Testis (tissue), 3 donors: ENCODE data around the gene PTPN6. TPM values are rescaled to one million over a fixed set of nuclear protein-coding genes. Genes with fewer than 3 reads are reported as not detected.

Source experiments
- DNase-seq: peaks from one replicate; pipeline ENCODE4 v3.0.0-alpha.2; 2019
- H3K27ac ChIP-seq, 2 donors: fragments of 200-600 bp; sonication (generic); one replicate each; pipeline ENCODE4 v1.5.1; 2019
- H3K27me3 ChIP-seq: fragments of 200-600 bp; sonication (generic); one replicate; pipeline ENCODE4 v1.5.1; 2019
- H3K36me3 ChIP-seq: fragments of 200-600 bp; sonication (generic); one replicate; pipeline ENCODE4 v1.5.1; 2017; ENCODE audit warnings: low read depth; ENCODE audit errors: missing control alignments
- H3K4me1 ChIP-seq: fragments of 200-600 bp; sonication (generic); one replicate; pipeline ENCODE4 v1.5.1; 2019
- H3K4me3 ChIP-seq, 2 donors: fragments of 200-600 bp; sonication (generic); one replicate each; pipeline ENCODE4 v1.5.1; 2017 to 2019
- H3K9me3 ChIP-seq: fragments of 200-600 bp; sonication (generic); one replicate; pipeline ENCODE4 v1.5.1; 2017
- POLR2A ChIP-seq: fragments of 450-650 bp; IDR thresholded peaks from one replicate; pipeline ENCODE4 v1.6.1; 2017; ENCODE audit warnings: antibody characterized with exemption, mild to moderate bottlenecking, moderate library complexity
- whole genome bisulfite sequencing, 2 donors: methylation state at CpG; one replicate each; pipeline ENCODE4 v1.1.5; 2018; 5-methylcytosine and 5-hydroxymethylcytosine counted together
- intact Hi-C: fragments of 100-400 bp; cut with DNase I; formaldehyde crosslinking; loops from one replicate; pipeline ENCODE4 v1.15.1; 2023; ENCODE audit warnings: low total_unique reads
- polyA plus RNA-seq: library from polyadenylated mRNA; stranded (reverse); fragments of 350-450 nt; fragmentation: Illumina TruSeq; extraction: RNeasy Lipid Tissue Mini Kit (QIAGEN cat#74804); gene quantifications from one replicate; pipeline ENCODE4 v1.2.3, GENCODE V29; 2014; ENCODE audit warnings: low read depth, low replicate concordance; ENCODE audit not compliant: insufficient read depth
- total RNA-seq, 2 donors: library from RNA; depleted of rRNA; stranded (reverse); fragments of >200 nt; gene quantifications; one replicate each; pipeline ENCODE4 v1.2.3, GENCODE V29; 2016
- TF ChIP-seq, protein P1 (sequence below), 3 experiments: fragments of 450-650 bp in 2 of 3; fragments of 200-600 bp in 1 of 3; sonication (generic) in 1 of 3; IDR thresholded peaks; one replicate each; pipeline ENCODE4 v1.5.1; 2016 to 2019; ENCODE audit warnings: antibody characterized with exemption in 3 of 3, mild to moderate bottlenecking in 2 of 3, moderate library complexity in 1 of 3

PTPN6 gene
- total and polyA plus RNA-seq, 3 donors from 2014 or later, result 3.7 to 19.1 (median 9.1) TPM

GRCh38 chr12:6982532-6982931 is 31.4 kb downstream of the PTPN6 start:
- no peak for DNase-seq
- Histone ChIP-seq H3K27me3 (no peaks in the 10 kb centered on the region), H3K9me3 (no peaks in the 10 kb centered on the region), H3K4me1 (no peaks in the 10 kb centered on the region), H3K36me3 (no peaks in the 10 kb centered on the region), H3K27ac (no peak overlapping the region), H3K4me3 (no peak overlapping the region)
- intact Hi-C loops, result no loop called here
- WGBS, 2 donors, result 86 to 93% methylated on average over 7 of the region's 7 CpGs
- TF ChIP-seq, protein P1, sequence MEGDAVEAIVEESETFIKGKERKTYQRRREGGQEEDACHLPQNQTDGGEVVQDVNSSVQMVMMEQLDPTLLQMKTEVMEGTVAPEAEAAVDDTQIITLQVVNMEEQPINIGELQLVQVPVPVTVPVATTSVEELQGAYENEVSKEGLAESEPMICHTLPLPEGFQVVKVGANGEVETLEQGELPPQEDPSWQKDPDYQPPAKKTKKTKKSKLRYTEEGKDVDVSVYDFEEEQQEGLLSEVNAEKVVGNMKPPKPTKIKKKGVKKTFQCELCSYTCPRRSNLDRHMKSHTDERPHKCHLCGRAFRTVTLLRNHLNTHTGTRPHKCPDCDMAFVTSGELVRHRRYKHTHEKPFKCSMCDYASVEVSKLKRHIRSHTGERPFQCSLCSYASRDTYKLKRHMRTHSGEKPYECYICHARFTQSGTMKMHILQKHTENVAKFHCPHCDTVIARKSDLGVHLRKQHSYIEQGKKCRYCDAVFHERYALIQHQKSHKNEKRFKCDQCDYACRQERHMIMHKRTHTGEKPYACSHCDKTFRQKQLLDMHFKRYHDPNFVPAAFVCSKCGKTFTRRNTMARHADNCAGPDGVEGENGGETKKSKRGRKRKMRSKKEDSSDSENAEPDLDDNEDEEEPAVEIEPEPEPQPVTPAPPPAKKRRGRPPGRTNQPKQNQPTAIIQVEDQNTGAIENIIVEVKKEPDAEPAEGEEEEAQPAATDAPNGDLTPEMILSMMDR (IDR thresholded peaks at IDR 0.05), result no peak
- no peak for TF ChIP-seq POLR2A

DNA sequence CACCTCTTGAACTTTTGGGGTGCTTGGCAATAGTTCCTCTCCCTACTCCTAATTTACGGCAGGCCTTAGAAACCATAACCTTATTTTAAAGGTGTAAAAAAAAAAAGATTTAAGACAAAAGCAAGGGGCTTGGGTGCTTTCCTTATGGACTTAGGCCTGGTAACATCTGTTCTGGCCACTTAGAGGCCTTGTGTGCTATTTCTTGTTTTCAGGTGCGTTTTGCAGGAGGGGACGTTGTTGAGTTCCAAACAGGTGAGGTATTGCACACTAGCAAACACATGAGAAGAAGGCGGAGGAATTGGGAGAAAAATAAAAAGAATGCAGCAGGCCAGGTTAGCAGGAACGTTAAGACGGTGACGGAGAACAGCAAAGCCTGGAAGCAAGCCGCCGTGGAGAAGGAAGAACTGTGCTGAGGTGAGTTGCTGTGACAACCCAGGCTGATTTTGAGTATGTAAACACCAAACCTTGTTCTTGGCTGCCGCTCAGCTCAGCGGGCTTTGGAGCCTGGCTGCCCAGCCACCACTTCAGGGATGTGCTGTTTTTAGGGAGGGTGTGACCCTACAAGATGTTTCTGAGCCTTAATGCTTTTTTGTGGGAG is 36.9 kb downstream of the PTPN6 start:
- no peak for TF ChIP-seq POLR2A
- TF ChIP-seq, protein P1 (IDR thresholded peaks at IDR 0.05), result no peak
- Histone ChIP-seq H3K4me1 (no peaks in the 10 kb centered on the region), H3K36me3 (no peaks in the 10 kb centered on the region), H3K4me3 (no peak overlapping the region), H3K9me3 (no peaks in the 10 kb centered on the region), H3K27ac (no peak overlapping the region), H3K27me3 (no peaks in the 10 kb centered on the region)
- intact Hi-C loops, result no loop called here
- WGBS, 2 donors, result 89 to 91% methylated on average over 11 of the region's 11 CpGs
- DNase-seq, result no peak

DNA sequence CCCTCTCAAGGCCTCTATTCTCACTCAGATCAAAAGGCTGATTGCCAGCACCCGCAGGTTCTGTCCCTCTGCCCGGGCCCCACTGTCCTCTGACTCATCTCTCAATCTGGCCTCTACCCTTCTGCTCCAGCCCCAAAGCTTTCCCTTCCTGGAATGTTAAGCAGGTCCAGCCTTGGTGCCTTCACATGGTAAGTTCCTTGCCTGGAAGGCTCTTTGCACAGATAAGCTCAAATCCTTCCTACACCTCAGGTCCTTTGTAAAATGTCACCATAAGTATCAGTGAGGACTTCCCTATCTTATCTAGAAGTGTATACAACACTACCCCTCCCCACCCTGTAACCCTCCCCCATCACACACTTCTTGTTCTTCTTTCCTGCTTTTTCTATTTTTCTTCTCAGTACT is 44.9 kb downstream of the PTPN6 start:
- no peaks in the 10 kb centered on the region for H3K9me3 ChIP-seq
- DNase-seq, result no peak
- H3K27ac ChIP-seq, result no peak overlapping the region
- no peaks in the 10 kb centered on the region for H3K36me3 ChIP-seq
- H3K27me3 ChIP-seq, result no peaks in the 10 kb centered on the region
- WGBS, 2 donors, result 71 to 73% methylated on average over 2 of the region's 2 CpGs
- intact Hi-C loops, result no loop called here
- no peak overlapping the region for H3K4me3 ChIP-seq
- TF ChIP-seq, protein P1 (IDR thresholded peaks at IDR 0.05), result no peak
- TF ChIP-seq POLR2A, result no peak
- H3K4me1 ChIP-seq, result no peaks in the 10 kb centered on the region

GRCh38 chr12:6998715-6999451 is 47.7 kb downstream of the PTPN6 start:
- no peak overlapping the region for H3K4me3 ChIP-seq
- H3K27me3 ChIP-seq, result no peaks in the 10 kb centered on the region
- no peak overlapping the region for H3K27ac ChIP-seq
- H3K36me3 ChIP-seq, result no peaks in the 10 kb centered on the region
- intact Hi-C loops, result no loop called here
- DNase-seq, result no peak
- no peak for TF ChIP-seq POLR2A
- TF ChIP-seq, protein P1 (IDR thresholded peaks at IDR 0.05), result no peak
- no peaks in the 10 kb centered on the region for H3K9me3 ChIP-seq
- H3K4me1 ChIP-seq, result peaks cover 6% of the 10 kb centered on the region
